Mesodermal cell (in vitro differentiated cells): ENCODE data around the gene GPR34.

Experiments used
- H3K27ac ChIP-seq: 2 replicates; pipeline ENCODE4 v1.7.0; 2013; ENCODE audit warnings: mild to moderate bottlenecking, low read depth, low read length, moderate library complexity; ENCODE audit not compliant: severe bottlenecking
- H3K36me3 ChIP-seq: 2 replicates; pipeline ENCODE4 v1.7.1; 2013; ENCODE audit warnings: mild to moderate bottlenecking, low read length, moderate library complexity; ENCODE audit not compliant: control insufficient read depth, insufficient read depth
- H3K4me1 ChIP-seq: one replicate; pipeline ENCODE4 v1.7.1; 2013; ENCODE audit warnings: mild to moderate bottlenecking, low read length; ENCODE audit not compliant: insufficient read depth, control insufficient read depth, poor library complexity, severe bottlenecking
- H3K4me3 ChIP-seq: 2 replicates; pipeline ENCODE4 v1.7.0; 2013; ENCODE audit warnings: low read length, control low read depth, mild to moderate bottlenecking; ENCODE audit not compliant: insufficient read depth, poor library complexity, severe bottlenecking; ENCODE audit errors: extremely low read depth
- H3K9me3 ChIP-seq: 2 replicates; pipeline ENCODE4 v1.7.1; 2013; ENCODE audit warnings: mild to moderate bottlenecking, low read length, moderate library complexity; ENCODE audit not compliant: control insufficient read depth
- WGBS, 2 experiments: methylation state at CpG; one replicate each; pipeline ENCODE4 v1.1.5; 2013; ENCODE audit warnings: missing lambda C conversion rate in 2 of 2; ENCODE audit not compliant: insufficient coverage in 2 of 2; 5-methylcytosine and 5-hydroxymethylcytosine counted together

The GPR34 gene

GRCh38 chrX:41693024-41693423 is 4.3 kb downstream of the GPR34 start:
- H3K27ac ChIP-seq: no peak overlapping the region
- WGBS, 2 experiments: no CpG with 5 or more reads among the region's 3 CpGs
- no peaks in the 10 kb centered on the region for H3K9me3 ChIP-seq
- no peak overlapping the region for H3K4me3 ChIP-seq
- H3K36me3 ChIP-seq: no peaks in the 10 kb centered on the region
- no peaks in the 10 kb centered on the region for H3K4me1 ChIP-seq

DNA sequence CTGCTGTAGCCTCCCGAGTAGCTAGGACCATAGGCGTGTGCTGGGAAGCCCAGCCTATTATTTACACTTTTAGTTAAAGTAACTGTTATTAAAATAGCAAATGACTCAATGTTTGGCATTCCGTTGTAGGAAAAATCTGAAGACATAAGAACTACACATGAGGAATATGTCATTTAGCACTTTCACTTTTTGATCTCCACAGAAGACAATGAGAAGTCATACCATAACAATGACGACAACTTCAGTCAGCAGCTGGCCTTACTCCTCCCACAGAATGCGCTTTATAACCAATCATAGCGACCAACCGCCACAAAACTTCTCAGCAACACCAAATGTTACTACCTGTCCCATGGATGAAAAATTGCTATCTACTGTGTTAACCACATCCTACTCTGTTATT is 6.7 kb downstream of the GPR34 start:
- no peaks in the 10 kb centered on the region for H3K4me1 ChIP-seq
- no CpG with 5 or more reads among the region's 7 CpGs for WGBS, 2 experiments
- no peaks in the 10 kb centered on the region for H3K9me3 ChIP-seq
- H3K4me3 ChIP-seq: no peak overlapping the region
- H3K36me3 ChIP-seq: no peaks in the 10 kb centered on the region
- no peak overlapping the region for H3K27ac ChIP-seq

GRCh38 chrX:41703574-41704029 is 14.8 kb downstream of the GPR34 start:
- Histone ChIP-seq H3K9me3 (no peaks in the 10 kb centered on the region), H3K27ac (no peak overlapping the region), H3K4me3 (no peak overlapping the region), H3K4me1 (no peaks in the 10 kb centered on the region), H3K36me3 (no peaks in the 10 kb centered on the region)

GRCh38 chrX:41705042-41705441 is 16.3 kb downstream of the GPR34 start:
- Histone ChIP-seq H3K27ac (no peak overlapping the region), H3K9me3 (no peaks in the 10 kb centered on the region), H3K36me3 (no peaks in the 10 kb centered on the region), H3K4me3 (no peak overlapping the region), H3K4me1 (no peaks in the 10 kb centered on the region)
- no CpG with 5 or more reads among the region's 1 CpG for WGBS, 2 experiments

DNA sequence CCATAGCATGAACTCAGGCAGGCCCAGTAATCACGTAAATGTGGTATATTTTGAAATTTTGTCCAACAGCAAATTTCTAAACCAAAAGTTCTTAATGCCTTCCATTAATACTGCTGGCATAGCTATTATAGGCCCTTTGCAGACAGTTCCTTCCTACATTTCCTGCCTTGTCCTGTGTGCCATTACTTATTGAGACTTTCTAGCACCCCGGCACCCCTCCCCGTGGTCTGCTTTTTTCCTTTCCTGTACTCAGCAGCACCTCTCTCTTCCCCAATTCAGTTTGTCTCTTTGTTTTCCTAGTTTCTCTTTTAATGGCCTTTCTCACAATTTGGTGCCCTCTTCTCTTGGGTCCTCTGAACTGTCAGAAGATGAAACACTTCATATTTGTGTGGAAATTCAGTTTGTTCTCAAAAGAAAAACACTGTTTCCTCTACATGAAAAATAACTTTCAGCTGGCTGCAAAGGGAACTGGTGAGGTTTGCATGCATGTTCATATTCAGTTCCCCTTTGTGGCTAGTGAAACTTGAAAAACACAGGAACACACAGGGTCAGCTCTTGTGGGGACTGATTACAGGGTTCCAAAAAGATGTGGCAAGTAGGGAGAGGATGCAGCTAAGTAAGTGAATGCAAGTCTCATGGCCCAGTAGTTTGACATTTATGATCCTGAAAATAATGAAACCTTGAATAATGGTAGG is 17.1 kb downstream of the GPR34 start:
- no peaks in the 10 kb centered on the region for H3K9me3 ChIP-seq
- no peaks in the 10 kb centered on the region for H3K4me1 ChIP-seq
- H3K36me3 ChIP-seq: no peaks in the 10 kb centered on the region
- no CpG with 5 or more reads among the region's 3 CpGs for WGBS, 2 experiments
- no peak overlapping the region for H3K27ac ChIP-seq
- H3K4me3 ChIP-seq: no peak overlapping the region

DNA sequence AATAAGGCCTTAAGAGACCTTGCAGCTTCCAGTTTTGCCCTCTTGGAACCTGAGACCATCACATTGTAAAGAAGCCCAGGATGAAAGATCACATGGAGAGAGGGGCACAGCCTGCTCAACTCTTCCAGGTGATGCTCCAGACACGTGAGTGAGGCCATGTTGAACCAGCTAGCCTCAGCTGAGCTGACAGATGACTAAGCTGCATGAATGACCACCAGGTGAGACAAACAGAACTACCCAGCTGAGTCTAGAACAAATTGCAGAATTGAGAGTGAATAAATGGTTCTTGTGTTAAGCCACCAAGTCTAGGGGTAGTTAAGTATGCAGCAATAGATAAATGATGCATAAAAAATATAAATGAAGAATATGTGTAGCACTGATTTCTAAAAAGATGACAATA is 18.4 kb downstream of the GPR34 start:
- H3K4me1 ChIP-seq: no peaks in the 10 kb centered on the region
- H3K9me3 ChIP-seq: no peaks in the 10 kb centered on the region
- H3K36me3 ChIP-seq: no peaks in the 10 kb centered on the region
- H3K4me3 ChIP-seq: no peak overlapping the region
- WGBS, 2 experiments: 88 to 100% methylated on average over 1 of the region's 1 CpG
- no peak overlapping the region for H3K27ac ChIP-seq

GRCh38 chrX:41708486-41708885 is 19.7 kb downstream of the GPR34 start:
- Histone ChIP-seq H3K27ac (no peak overlapping the region), H3K36me3 (no peaks in the 10 kb centered on the region), H3K4me3 (no peak overlapping the region), H3K4me1 (no peaks in the 10 kb centered on the region), H3K9me3 (no peaks in the 10 kb centered on the region)
- no CpG with 5 or more reads among the region's 3 CpGs for WGBS, 2 experiments

GRCh38 chrX:41711021-41711667 is 22.4 kb downstream of the GPR34 start:
- no peak overlapping the region for H3K27ac ChIP-seq
- 70 to 77% methylated on average over 2 of the region's 5 CpGs for whole genome bisulfite sequencing, 2 experiments
- no peaks in the 10 kb centered on the region for H3K9me3 ChIP-seq
- no peak overlapping the region for H3K4me3 ChIP-seq
- no peaks in the 10 kb centered on the region for H3K36me3 ChIP-seq
- no peaks in the 10 kb centered on the region for H3K4me1 ChIP-seq

GRCh38 chrX:41716222-41716621 is 27.4 kb downstream of the GPR34 start:
- H3K9me3 ChIP-seq: peaks cover 4% of the 10 kb centered on the region
- no peak overlapping the region for H3K27ac ChIP-seq
- peaks cover 32% of the 10 kb centered on the region for H3K36me3 ChIP-seq
- no peak overlapping the region for H3K4me3 ChIP-seq
- no CpG with 5 or more reads among the region's 5 CpGs for WGBS, 2 experiments
- H3K4me1 ChIP-seq: no peaks in the 10 kb centered on the region

- no peak overlapping the region for H3K27ac ChIP-seq
- peaks cover 32% of the 10 kb centered on the region for H3K36me3 ChIP-seq
- WGBS, 2 experiments: 96 to 100% methylated on average over 8 to 11 of the region's 12 CpGs
- peaks cover 4% of the 10 kb centered on the region for H3K9me3 ChIP-seq
- no peak overlapping the region for H3K4me3 ChIP-seq
- H3K4me1 ChIP-seq: no peaks in the 10 kb centered on the region
Measured at GRCh38 chrX:41716767-41717473, 28.1 kb downstream of the GPR34 start.
